ENCODE measurements around the gene VMP1.

GRCh38 chr17:59762824-59763374, 55.4 kb downstream of the VMP1 start:
- TF ChIP-seq CTCF (conservative IDR thresholded peaks at IDR 0.05; ENCODE audit: low read depth, low read length) = no peak
- no peak for TF ChIP-seq EZH2 (IDR thresholded peaks at IDR 0.05; ENCODE audit: borderline replicate concordance, low read depth, low read length, poor library complexity, severe bottlenecking)

Measured in A673 (cell line).